ENCODE measurements around the gene AGT.

DNA sequence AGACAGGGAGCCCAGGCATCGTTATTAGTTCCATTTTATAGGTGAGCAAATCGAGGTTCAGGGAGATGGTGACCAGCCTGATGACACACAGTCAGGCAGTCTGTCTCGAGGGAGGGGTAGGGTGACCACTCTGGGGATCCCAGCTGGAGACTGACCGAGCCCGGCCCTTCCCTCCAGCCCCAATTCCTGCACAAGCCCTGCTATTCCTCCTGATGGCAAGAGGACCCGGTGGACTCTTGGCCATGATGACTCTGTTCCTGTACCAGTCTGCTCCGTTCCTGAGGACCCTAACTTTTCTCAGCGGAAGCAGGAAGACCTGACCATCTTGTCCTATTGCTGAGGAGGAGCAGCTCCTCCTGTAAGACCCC is 391 bp downstream of the AGT start:
- TF ChIP-seq POLR2A (IDR thresholded peaks at IDR 0.05; ENCODE audit: low read depth, low read length) = no peak
- TF ChIP-seq POLR2AphosphoS5 (IDR thresholded peaks at IDR 0.05; ENCODE audit: low read depth, low read length) = no peak

Measured in GM12892 (cell line).